Measurements from ENCODE around the gene TMEM225B.
"Not testable (repeated sequence)": the region's sequence is repeated elsewhere in the genome, so short reads cannot be mapped to it uniquely, and the experiment has no call there.

TMEM225B gene

GRCh38 chr7:99654626-99655025, 56.6 kb downstream of the TMEM225B start:
- DNase-seq (ENCODE audit: low spot score) = not testable (repeated sequence)

- DNase-seq (ENCODE audit: low spot score) = not testable (repeated sequence)
Measured at GRCh38 chr7:99657879-99658278, 59.8 kb downstream of the TMEM225B start.
